Activated T-helper 1 cell treated with anti-CD3 and anti-CD28 coated beads, Interleukin-12 subunit alpha, Interleukin-12 subunit beta, Interleukin-2, Interleukin-4 antibody, amounts not matched to agents 30 ng/mL and 10 ng/mL and 1 ng/mL, durations not matched to agents 14 hours and 24 hours and 36 hours (primary cell): ENCODE results near the gene CSK. TPM values are rescaled to one million over a fixed set of nuclear protein-coding genes. Genes with fewer than 3 reads are reported as not detected.

Experiments used
- DNase-seq: peaks from one replicate; pipeline ENCODE4 v3.0.0; 2021; ENCODE audit warnings: low spot score
- H3K27ac Mint-ChIP-seq: one replicate; pipeline ENCODE4 v1.8.0; 2021; ENCODE audit warnings: mild to moderate bottlenecking, mixed read lengths
- H3K27me3 Mint-ChIP-seq: one replicate; pipeline ENCODE4 v1.8.0; 2022; ENCODE audit warnings: mild to moderate bottlenecking, moderate library complexity, mixed read lengths; ENCODE audit not compliant: insufficient read depth
- H3K36me3 Mint-ChIP-seq: one replicate; pipeline ENCODE4 v1.8.0; 2021; ENCODE audit warnings: low read depth, mixed read lengths
- H3K4me1 Mint-ChIP-seq: one replicate; pipeline ENCODE4 v1.8.0; 2021; ENCODE audit warnings: low read depth, mixed read lengths
- H3K4me3 Mint-ChIP-seq: one replicate; pipeline ENCODE4 v1.8.0; 2021; ENCODE audit warnings: mild to moderate bottlenecking, moderate library complexity, mixed read lengths
- H3K9me3 Mint-ChIP-seq: one replicate; pipeline ENCODE4 v1.8.0; 2021; ENCODE audit warnings: mixed read lengths
- intact Hi-C: fragments of 100-400 bp; cut with micrococcal nuclease; formaldehyde crosslinking; loops from one replicate; pipeline ENCODE4 v1.15.1; 2024
- total RNA-seq: library from RNA; stranded (reverse); gene quantifications from 2 replicates; pipeline ENCODE4 v1.2.3, GENCODE V29; 2022

Gene CSK
- total RNA-seq, 1 donor from 2014 or later, result 362 TPM

- Mint-ChIP-seq H3K4me1 (peaks cover 79% of the 10 kb centered on the region), H3K9me3 (no peaks in the 10 kb centered on the region), H3K27ac (peak overlapping the region; percentile 91), H3K27me3 (no peaks in the 10 kb centered on the region), H3K36me3 (peaks cover 42% of the 10 kb centered on the region), H3K4me3 (peak overlapping the region; percentile 75)
- intact Hi-C loops, result loop anchor here (1.0 to 2.0 kb wide), 2 partner anchors 21 to 412 kb away; no protein-coding TSS in a partner anchor
- no peak for DNase-seq
These were observed 10.5 kb downstream of the CSK start for GRCh38 chr15:74792227-74793016.

- no peaks in the 10 kb centered on the region for H3K9me3 Mint-ChIP-seq
- intact Hi-C loops, result loop anchor here (1.0 to 2.0 kb wide), 2 partner anchors 22 to 411 kb away; no protein-coding TSS in a partner anchor
- H3K4me3 Mint-ChIP-seq, result peak overlapping the region; percentile 42
- H3K4me1 Mint-ChIP-seq, result peaks cover 75% of the 10 kb centered on the region
- H3K27me3 Mint-ChIP-seq, result no peaks in the 10 kb centered on the region
- peaks cover 44% of the 10 kb centered on the region for H3K36me3 Mint-ChIP-seq
- no peak for DNase-seq
- H3K27ac Mint-ChIP-seq, result peak overlapping the region; percentile 74
These were observed 11.5 kb downstream of the CSK start for GRCh38 chr15:74793135-74794028.

GRCh38 chr15:74794248-74794969 is 12.5 kb downstream of the CSK start:
- peaks cover 43% of the 10 kb centered on the region for H3K36me3 Mint-ChIP-seq
- intact Hi-C loops, result no loop called here
- H3K27ac Mint-ChIP-seq, result peak overlapping the region; percentile 82
- H3K4me1 Mint-ChIP-seq, result peaks cover 65% of the 10 kb centered on the region
- DNase-seq, result no peak
- H3K9me3 Mint-ChIP-seq, result no peaks in the 10 kb centered on the region
- no peaks in the 10 kb centered on the region for H3K27me3 Mint-ChIP-seq
- H3K4me3 Mint-ChIP-seq, result peak overlapping the region; percentile 57

GRCh38 chr15:74794970-74795349 is 13.1 kb downstream of the CSK start:
- Mint-ChIP-seq H3K36me3 (peaks cover 39% of the 10 kb centered on the region), H3K27ac (peak overlapping the region; percentile 82), H3K4me1 (peaks cover 65% of the 10 kb centered on the region), H3K9me3 (no peaks in the 10 kb centered on the region), H3K27me3 (no peaks in the 10 kb centered on the region), H3K4me3 (peak overlapping the region; percentile 57)
- intact Hi-C loops, result no loop called here
- DNase-seq, result no peak

GRCh38 chr15:74795966-74796625 is 14.2 kb downstream of the CSK start:
- H3K27me3 Mint-ChIP-seq, result no peaks in the 10 kb centered on the region
- intact Hi-C loops, result no loop called here
- H3K9me3 Mint-ChIP-seq, result no peaks in the 10 kb centered on the region
- peak overlapping the region; percentile 47 for H3K4me3 Mint-ChIP-seq
- H3K36me3 Mint-ChIP-seq, result peaks cover 39% of the 10 kb centered on the region
- H3K4me1 Mint-ChIP-seq, result peaks cover 60% of the 10 kb centered on the region
- no peak for DNase-seq
- peak overlapping the region; percentile 84 for H3K27ac Mint-ChIP-seq

GRCh38 chr15:74798388-74799254 is 16.7 kb downstream of the CSK start:
- H3K27ac Mint-ChIP-seq, result peak overlapping the region; percentile 81
- H3K4me3 Mint-ChIP-seq, result no peak overlapping the region
- no peaks in the 10 kb centered on the region for H3K9me3 Mint-ChIP-seq
- intact Hi-C loops, result no loop called here
- peaks cover 34% of the 10 kb centered on the region for H3K36me3 Mint-ChIP-seq
- DNase-seq, result no peak
- no peaks in the 10 kb centered on the region for H3K27me3 Mint-ChIP-seq
- peaks cover 35% of the 10 kb centered on the region for H3K4me1 Mint-ChIP-seq

GRCh38 chr15:74799255-74799855 is 17.5 kb downstream of the CSK start:
- peaks cover 39% of the 10 kb centered on the region for H3K4me1 Mint-ChIP-seq
- no peaks in the 10 kb centered on the region for H3K9me3 Mint-ChIP-seq
- H3K4me3 Mint-ChIP-seq, result no peak overlapping the region
- DNase-seq, result no peak
- H3K27me3 Mint-ChIP-seq, result no peaks in the 10 kb centered on the region
- H3K36me3 Mint-ChIP-seq, result peaks cover 41% of the 10 kb centered on the region
- intact Hi-C loops, result no loop called here
- peak overlapping the region; percentile 81 for H3K27ac Mint-ChIP-seq

GRCh38 chr15:74799856-74800558 is 18.1 kb downstream of the CSK start:
- Mint-ChIP-seq H3K27ac (peak overlapping the region; percentile 81), H3K36me3 (peaks cover 40% of the 10 kb centered on the region), H3K4me1 (peaks cover 37% of the 10 kb centered on the region), H3K9me3 (no peaks in the 10 kb centered on the region), H3K27me3 (no peaks in the 10 kb centered on the region), H3K4me3 (peak overlapping the region; percentile 45)
- DNase-seq, result peak; percentile 82
- intact Hi-C loops, result loop anchor here (1.0 to 2.0 kb wide), 6 partner anchors 12 to 165 kb away; no protein-coding TSS in a partner anchor

GRCh38 chr15:74800559-74801094 is 18.7 kb downstream of the CSK start:
- Mint-ChIP-seq H3K9me3 (no peaks in the 10 kb centered on the region), H3K36me3 (peaks cover 36% of the 10 kb centered on the region), H3K4me1 (peaks cover 32% of the 10 kb centered on the region), H3K27me3 (no peaks in the 10 kb centered on the region), H3K4me3 (no peak overlapping the region), H3K27ac (peak overlapping the region; percentile 81)
- DNase-seq, result no peak
- intact Hi-C loops, result loop anchor here (1.0 to 2.0 kb wide), 6 partner anchors 12 to 165 kb away; no protein-coding TSS in a partner anchor

- Mint-ChIP-seq H3K27me3 (no peaks in the 10 kb centered on the region), H3K4me3 (no peak overlapping the region), H3K4me1 (peaks cover 29% of the 10 kb centered on the region), H3K36me3 (peaks cover 34% of the 10 kb centered on the region), H3K27ac (no peak overlapping the region), H3K9me3 (no peaks in the 10 kb centered on the region)
- no peak for DNase-seq
- intact Hi-C loops, result loop anchor here (2.0 kb wide), 1 partner anchor 43 kb away; no protein-coding TSS in a partner anchor
These were observed 19.6 kb downstream of the CSK start for GRCh38 chr15:74801311-74801997.
